Mucosa of rectum (tissue), 2 donors: Measurements from ENCODE around the gene TNFAIP8L3.
"Not testable (repeated sequence)": the region's sequence is repeated elsewhere in the genome, so short reads cannot be mapped to it uniquely, and the experiment has no call there.

ENCODE experiments used
- H3K27ac ChIP-seq, 2 donors: one replicate each; pipeline ENCODE4 v1.7.0; 2013; ENCODE audit warnings: inconsistent platforms in 2 of 2, low read depth in 2 of 2, low read length in 2 of 2
- H3K27me3 ChIP-seq, 2 donors: one replicate each; pipeline ENCODE4 v1.7.0; 2013; ENCODE audit warnings: low read length in 2 of 2; ENCODE audit not compliant: control insufficient read depth in 2 of 2, insufficient read depth in 2 of 2
- H3K36me3 ChIP-seq, 2 donors: one replicate each; pipeline ENCODE4 v1.7.0; 2013; ENCODE audit warnings: low read length in 2 of 2; ENCODE audit not compliant: control insufficient read depth in 2 of 2, insufficient read depth in 2 of 2
- H3K4me1 ChIP-seq, 2 donors: one replicate each; pipeline ENCODE4 v1.7.0; 2013; ENCODE audit warnings: low read length in 2 of 2, mild to moderate bottlenecking in 1 of 2; ENCODE audit not compliant: control insufficient read depth in 2 of 2, insufficient read depth in 2 of 2
- H3K4me3 ChIP-seq, 2 donors: one replicate each; pipeline ENCODE4 v1.7.0; 2013; ENCODE audit warnings: low read length in 2 of 2
- H3K9ac ChIP-seq, 2 donors: one replicate each; pipeline ENCODE4 v1.7.0; 2013; ENCODE audit warnings: low read length in 2 of 2, low read depth in 1 of 2, mild to moderate bottlenecking in 1 of 2
- H3K9me3 ChIP-seq, 2 donors: one replicate each; pipeline ENCODE4 v1.7.0; 2013; ENCODE audit warnings: low read length in 2 of 2; ENCODE audit not compliant: control insufficient read depth in 2 of 2
- donor health status: healthy.
- donor health status: Normal muscosa, but diverticular disease.

TNFAIP8L3 gene

GRCh38 chr15:51046016-51046415 lies 48.7 kb downstream of the TNFAIP8L3 start:
- no peaks in the 10 kb centered on the region for H3K27me3 ChIP-seq
- no peaks in the 10 kb centered on the region for H3K36me3 ChIP-seq
- peaks cover 9% of the 10 kb centered on the region in 2 donors for H3K4me1 ChIP-seq
- no peak overlapping the region for H3K9ac ChIP-seq
- H3K27ac ChIP-seq = no peak overlapping the region
- no peaks in the 10 kb centered on the region for H3K9me3 ChIP-seq
- no peak overlapping the region for H3K4me3 ChIP-seq

- no peak overlapping the region for H3K27ac ChIP-seq
- no peak overlapping the region for H3K4me3 ChIP-seq
- no peaks in the 10 kb centered on the region for H3K27me3 ChIP-seq
- H3K9ac ChIP-seq = no peak overlapping the region
- no peaks in the 10 kb centered on the region for H3K36me3 ChIP-seq
- no peaks in the 10 kb centered on the region for H3K9me3 ChIP-seq
- peaks cover 9% of the 10 kb centered on the region in 2 donors for H3K4me1 ChIP-seq
These were observed 50.5 kb downstream of the TNFAIP8L3 start for GRCh38 chr15:51044037-51044727.

- H3K27me3 ChIP-seq = no peaks in the 10 kb centered on the region
- no peak overlapping the region for H3K4me3 ChIP-seq
- H3K9ac ChIP-seq = no peak overlapping the region
- no peaks in the 10 kb centered on the region for H3K4me1 ChIP-seq
- H3K27ac ChIP-seq = no peak overlapping the region
- no peaks in the 10 kb centered on the region for H3K36me3 ChIP-seq
- no peaks in the 10 kb centered on the region for H3K9me3 ChIP-seq
These were observed 55.8 kb downstream of the TNFAIP8L3 start for GRCh38 chr15:51038974-51039319.

- H3K36me3 ChIP-seq = no peaks in the 10 kb centered on the region
- H3K4me3 ChIP-seq = no peak overlapping the region
- no peaks in the 10 kb centered on the region for H3K4me1 ChIP-seq
- H3K9ac ChIP-seq = no peak overlapping the region
- H3K27ac ChIP-seq = no peak overlapping the region
- H3K9me3 ChIP-seq = no peaks in the 10 kb centered on the region
- no peaks in the 10 kb centered on the region for H3K27me3 ChIP-seq
These were observed 56.3 kb downstream of the TNFAIP8L3 start for GRCh38 chr15:51038162-51038973.

GRCh38 chr15:51037474-51037873 lies 57.2 kb downstream of the TNFAIP8L3 start:
- not testable (repeated sequence) for H3K9ac ChIP-seq, H3K4me1 ChIP-seq, H3K36me3 ChIP-seq, H3K9me3 ChIP-seq, H3K27ac ChIP-seq, H3K27me3 ChIP-seq
- peak overlapping the region; percentile 33 to 74 for H3K4me3 ChIP-seq

- peak overlapping the region in 1 of 2 donors; percentile 39 for H3K27ac ChIP-seq
- H3K36me3 ChIP-seq = no peaks in the 10 kb centered on the region
- H3K27me3 ChIP-seq = no peaks in the 10 kb centered on the region
- no peak overlapping the region for H3K4me3 ChIP-seq
- no peak overlapping the region for H3K9ac ChIP-seq
- peaks cover 0 to 6% of the 10 kb centered on the region in 2 donors for H3K9me3 ChIP-seq
- no peaks in the 10 kb centered on the region for H3K4me1 ChIP-seq
These were observed 63.9 kb downstream of the TNFAIP8L3 start for GRCh38 chr15:51030649-51031316.

- Histone ChIP-seq H3K9ac (no peak overlapping the region), H3K4me3 (no peak overlapping the region), H3K9me3 (peaks cover 0 to 1% of the 10 kb centered on the region in 2 donors), H3K36me3 (no peaks in the 10 kb centered on the region), H3K27ac (no peak overlapping the region), H3K27me3 (no peaks in the 10 kb centered on the region), H3K4me1 (no peaks in the 10 kb centered on the region)
These were observed 69.3 kb downstream of the TNFAIP8L3 start for GRCh38 chr15:51025454-51025846.

- no peak overlapping the region for H3K27ac ChIP-seq
- H3K9ac ChIP-seq = no peak overlapping the region
- H3K4me3 ChIP-seq = no peak overlapping the region
- H3K9me3 ChIP-seq = no peaks in the 10 kb centered on the region
- H3K27me3 ChIP-seq = no peaks in the 10 kb centered on the region
- no peaks in the 10 kb centered on the region for H3K4me1 ChIP-seq
- no peaks in the 10 kb centered on the region for H3K36me3 ChIP-seq
These were observed 69.8 kb downstream of the TNFAIP8L3 start for GRCh38 chr15:51024735-51025453.

GRCh38 chr15:51023499-51023898 lies 71.2 kb downstream of the TNFAIP8L3 start:
- Histone ChIP-seq H3K4me1 (no peaks in the 10 kb centered on the region), H3K36me3 (no peaks in the 10 kb centered on the region), H3K9ac (no peak overlapping the region), H3K4me3 (no peak overlapping the region), H3K27me3 (no peaks in the 10 kb centered on the region), H3K27ac (no peak overlapping the region), H3K9me3 (peaks cover 0 to 2% of the 10 kb centered on the region in 2 donors)

- Histone ChIP-seq H3K4me1 (no peaks in the 10 kb centered on the region), H3K4me3 (no peak overlapping the region), H3K9me3 (peaks cover 0 to 2% of the 10 kb centered on the region in 2 donors)
These were observed 72.5 kb downstream of the TNFAIP8L3 start for GRCh38 chr15:51022206-51022605.

More at GRCh38 chr15:51022206-51022605, 72.5 kb downstream of the TNFAIP8L3 start:
- no peak overlapping the region for H3K27ac ChIP-seq
- no peaks in the 10 kb centered on the region for H3K27me3 ChIP-seq
- H3K9ac ChIP-seq = no peak overlapping the region
- H3K36me3 ChIP-seq = no peaks in the 10 kb centered on the region
